ENCODE results near the gene SYNE2.
A peak's percentile ranks its signal among the peaks of the same experiment; 100 is the strongest.
"Not testable (repeated sequence)": the region's sequence is repeated elsewhere in the genome, so short reads cannot be mapped to it uniquely, and the experiment has no call there.

The SYNE2 gene

DNA sequence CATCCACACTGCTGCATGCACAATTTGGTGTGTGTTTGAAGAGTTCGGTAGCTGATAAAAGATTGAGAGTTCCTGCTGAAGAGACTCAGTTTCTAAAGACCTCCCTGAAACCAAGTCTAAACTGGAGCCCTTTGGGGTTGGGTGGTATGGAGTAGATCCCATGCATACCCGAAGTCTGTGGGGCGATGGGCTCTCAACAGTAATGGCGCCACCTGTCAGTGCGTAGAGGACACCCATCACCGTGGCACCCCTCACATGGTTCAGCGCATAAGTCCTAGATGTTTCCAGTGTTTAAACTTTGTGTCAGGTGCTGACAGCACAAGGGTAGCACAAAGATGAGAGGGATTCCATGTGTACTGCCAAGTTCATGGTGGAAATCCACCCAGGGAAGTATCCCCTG, 355.5 kb downstream of the SYNE2 start:
- DNase-seq (ENCODE audit: low spot score): no peak

DNA sequence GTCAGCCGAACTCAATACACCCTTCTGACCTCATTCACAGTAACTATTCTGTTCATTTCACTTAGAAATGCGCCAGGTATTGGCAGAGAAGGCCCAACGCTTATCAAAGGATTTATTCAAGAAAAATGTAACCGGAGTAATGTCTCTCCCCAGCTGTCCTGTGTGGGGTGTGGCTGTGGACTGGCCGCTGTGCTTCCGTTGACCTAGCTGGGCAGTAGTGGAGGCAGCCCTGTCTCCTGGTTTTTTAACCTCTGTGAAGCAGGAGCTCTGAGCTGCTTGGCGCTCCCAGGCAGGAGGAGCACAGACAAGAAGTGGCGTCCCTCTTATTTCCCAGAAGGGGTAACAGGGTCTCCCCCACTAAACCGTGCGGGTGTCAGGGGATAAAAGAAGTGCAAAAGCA, 356.2 kb downstream of the SYNE2 start:
- TF ChIP-seq, protein P1, sequence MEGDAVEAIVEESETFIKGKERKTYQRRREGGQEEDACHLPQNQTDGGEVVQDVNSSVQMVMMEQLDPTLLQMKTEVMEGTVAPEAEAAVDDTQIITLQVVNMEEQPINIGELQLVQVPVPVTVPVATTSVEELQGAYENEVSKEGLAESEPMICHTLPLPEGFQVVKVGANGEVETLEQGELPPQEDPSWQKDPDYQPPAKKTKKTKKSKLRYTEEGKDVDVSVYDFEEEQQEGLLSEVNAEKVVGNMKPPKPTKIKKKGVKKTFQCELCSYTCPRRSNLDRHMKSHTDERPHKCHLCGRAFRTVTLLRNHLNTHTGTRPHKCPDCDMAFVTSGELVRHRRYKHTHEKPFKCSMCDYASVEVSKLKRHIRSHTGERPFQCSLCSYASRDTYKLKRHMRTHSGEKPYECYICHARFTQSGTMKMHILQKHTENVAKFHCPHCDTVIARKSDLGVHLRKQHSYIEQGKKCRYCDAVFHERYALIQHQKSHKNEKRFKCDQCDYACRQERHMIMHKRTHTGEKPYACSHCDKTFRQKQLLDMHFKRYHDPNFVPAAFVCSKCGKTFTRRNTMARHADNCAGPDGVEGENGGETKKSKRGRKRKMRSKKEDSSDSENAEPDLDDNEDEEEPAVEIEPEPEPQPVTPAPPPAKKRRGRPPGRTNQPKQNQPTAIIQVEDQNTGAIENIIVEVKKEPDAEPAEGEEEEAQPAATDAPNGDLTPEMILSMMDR (IDR thresholded peaks at IDR 0.05): no peak
- Histone ChIP-seq H3K27ac (no peak overlapping the region), H3K4me3 (no peak overlapping the region)
- DNase-seq (ENCODE audit: low spot score): no peak

More for the DNA sequence above, 355.5 kb downstream of the SYNE2 start:
- Histone ChIP-seq H3K4me3 (no peak overlapping the region), H3K27ac (no peak overlapping the region)
- TF ChIP-seq, protein P1 (IDR thresholded peaks at IDR 0.05): no peak

DNA sequence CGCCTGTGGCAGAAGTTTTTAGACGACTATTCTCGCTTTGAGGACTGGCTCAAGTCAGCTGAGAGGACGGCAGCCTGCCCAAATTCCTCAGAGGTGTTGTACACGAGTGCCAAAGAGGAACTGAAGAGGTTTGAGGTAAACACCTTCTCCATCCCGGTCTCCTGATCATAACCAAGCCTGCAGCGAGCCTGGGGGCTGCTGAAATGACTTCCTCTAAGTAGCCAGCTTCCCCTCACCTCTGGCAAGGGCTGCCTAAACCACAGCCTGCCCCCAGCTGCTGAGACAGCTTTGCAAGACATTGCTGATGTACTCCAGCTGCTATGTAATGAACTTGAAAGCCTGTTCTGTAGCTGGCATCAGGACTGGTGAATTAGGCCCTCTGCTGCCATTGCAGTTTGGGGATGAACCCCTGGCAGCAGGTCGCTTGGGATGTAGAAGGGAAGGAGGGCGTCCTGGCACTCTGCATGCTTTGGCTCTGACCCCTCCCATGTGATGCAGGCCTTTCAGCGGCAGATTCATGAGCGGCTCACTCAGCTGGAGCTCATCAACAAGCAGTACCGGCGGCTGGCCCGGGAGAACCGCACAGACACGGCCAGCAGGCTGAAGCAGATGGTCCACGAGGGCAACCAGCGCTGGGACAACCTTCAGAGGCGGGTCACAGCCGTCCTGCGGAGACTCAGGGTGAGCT, 356.8 kb downstream of the SYNE2 start:
- TF ChIP-seq, protein P1 (IDR thresholded peaks at IDR 0.05): no peak
- Histone ChIP-seq H3K4me3 (no peak overlapping the region), H3K27ac (no peak overlapping the region)
- no peak for DNase-seq (ENCODE audit: low spot score)

DNA sequence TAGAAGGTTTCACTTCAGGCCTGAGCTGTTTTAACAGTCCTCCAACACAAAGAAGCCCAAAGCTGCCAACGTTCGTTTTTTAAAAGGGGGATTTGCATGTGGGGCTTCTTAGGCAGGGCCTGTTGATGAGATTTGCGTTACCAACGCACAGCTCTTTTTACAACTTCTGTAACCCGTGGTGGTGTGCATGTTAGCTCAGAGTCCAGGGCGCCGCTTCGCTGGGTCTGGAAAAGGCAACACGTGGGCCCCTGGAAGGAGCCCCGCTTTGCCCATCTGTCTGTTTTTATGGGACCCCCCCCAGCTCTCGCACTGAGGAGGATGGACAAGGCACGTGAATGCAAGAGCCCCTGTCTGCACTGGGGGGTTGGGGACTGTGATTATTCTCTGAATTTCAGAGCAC, 357.4 kb downstream of the SYNE2 start:
- H3K27ac ChIP-seq: no peak overlapping the region
- TF ChIP-seq, protein P1 (IDR thresholded peaks at IDR 0.05): no peak
- no peak for DNase-seq (ENCODE audit: low spot score)
- H3K4me3 ChIP-seq: no peak overlapping the region

DNA sequence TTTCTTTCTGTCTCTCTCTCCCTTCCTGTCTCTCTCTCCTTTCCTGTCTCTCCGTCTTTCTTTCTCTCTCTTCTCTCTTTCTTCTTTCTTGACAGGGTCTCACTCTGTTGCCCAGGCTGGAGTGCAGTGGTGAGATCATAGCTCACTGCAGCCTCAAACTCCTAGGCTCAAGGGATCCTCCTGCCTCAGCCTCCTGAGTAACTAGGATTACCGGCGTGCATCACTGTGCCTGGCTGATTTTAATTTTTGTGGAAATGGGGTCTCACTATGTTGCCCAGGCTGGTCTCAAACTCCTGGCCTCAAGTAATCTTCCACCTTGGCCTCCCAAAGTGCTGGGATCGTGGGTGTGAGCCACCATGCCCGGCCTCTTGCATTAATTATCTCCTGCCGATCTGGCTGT, 358.1 kb downstream of the SYNE2 start:
- H3K27ac ChIP-seq; H3K4me3 ChIP-seq; DNase-seq (ENCODE audit: low spot score): not testable (repeated sequence)

DNA sequence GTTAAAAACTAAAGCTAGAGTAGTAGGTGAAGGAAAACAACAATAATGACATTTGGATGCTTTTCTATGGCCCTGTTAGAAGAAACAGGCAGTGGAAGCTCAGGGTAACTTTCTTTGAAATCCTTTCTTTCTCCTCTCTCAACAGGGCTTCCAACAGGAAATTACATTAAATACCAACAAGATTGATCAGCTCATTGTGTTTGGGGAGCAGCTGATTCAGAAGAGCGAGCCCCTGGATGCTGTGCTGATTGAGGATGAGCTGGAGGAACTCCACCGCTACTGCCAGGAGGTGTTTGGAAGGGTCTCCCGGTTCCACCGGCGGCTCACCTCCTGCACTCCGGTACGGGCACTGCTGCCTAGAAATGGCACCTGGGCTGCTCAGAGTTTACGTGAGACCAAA, 359.9 kb downstream of the SYNE2 start:
- H3K27ac ChIP-seq: no peak overlapping the region
- TF ChIP-seq, protein P1 (IDR thresholded peaks at IDR 0.05): no peak
- no peak for DNase-seq (ENCODE audit: low spot score)
- H3K4me3 ChIP-seq: no peak overlapping the region

DNA sequence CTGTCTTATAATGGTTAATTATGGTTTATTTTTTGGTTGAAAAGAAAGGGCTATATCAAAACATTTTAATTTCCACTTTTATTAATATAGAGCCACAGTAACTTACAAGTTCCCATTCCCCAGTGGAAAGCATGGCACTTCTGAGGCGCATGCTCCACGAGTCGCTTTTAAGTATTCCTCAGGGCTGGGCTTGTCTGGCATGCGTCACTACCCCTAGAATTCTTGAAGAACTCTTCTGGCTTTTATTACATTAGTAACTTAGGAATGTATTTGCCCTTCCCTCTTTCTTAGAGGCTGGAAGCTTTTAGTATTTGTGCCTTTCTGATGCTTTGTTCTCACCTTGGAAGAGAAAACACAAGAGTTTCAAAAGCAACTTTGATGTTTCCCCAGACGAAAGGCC, 360.3 kb downstream of the SYNE2 start:
- Histone ChIP-seq H3K4me3 (no peak overlapping the region), H3K27ac (peak overlapping the region; percentile 53 to 66)
- TF ChIP-seq, protein P1 (IDR thresholded peaks at IDR 0.05): no peak
- DNase-seq (ENCODE audit: low spot score): no peak

Measured in coronary artery (tissue), 2 donors.